CD4-positive, alpha-beta T cell treated with Interleukin-4 for 1 hour (primary cell): ENCODE measurements around the gene DOCK2.
"Not testable (repeated sequence)": the region's sequence is repeated elsewhere in the genome, so short reads cannot be mapped to it uniquely, and the experiment has no call there.

Source experiments
- DNase-seq, 2 donors: peaks; one replicate each; pipeline ENCODE4 v3.0.0-alpha.2; 2020 to 2022

Gene DOCK2

DNA sequence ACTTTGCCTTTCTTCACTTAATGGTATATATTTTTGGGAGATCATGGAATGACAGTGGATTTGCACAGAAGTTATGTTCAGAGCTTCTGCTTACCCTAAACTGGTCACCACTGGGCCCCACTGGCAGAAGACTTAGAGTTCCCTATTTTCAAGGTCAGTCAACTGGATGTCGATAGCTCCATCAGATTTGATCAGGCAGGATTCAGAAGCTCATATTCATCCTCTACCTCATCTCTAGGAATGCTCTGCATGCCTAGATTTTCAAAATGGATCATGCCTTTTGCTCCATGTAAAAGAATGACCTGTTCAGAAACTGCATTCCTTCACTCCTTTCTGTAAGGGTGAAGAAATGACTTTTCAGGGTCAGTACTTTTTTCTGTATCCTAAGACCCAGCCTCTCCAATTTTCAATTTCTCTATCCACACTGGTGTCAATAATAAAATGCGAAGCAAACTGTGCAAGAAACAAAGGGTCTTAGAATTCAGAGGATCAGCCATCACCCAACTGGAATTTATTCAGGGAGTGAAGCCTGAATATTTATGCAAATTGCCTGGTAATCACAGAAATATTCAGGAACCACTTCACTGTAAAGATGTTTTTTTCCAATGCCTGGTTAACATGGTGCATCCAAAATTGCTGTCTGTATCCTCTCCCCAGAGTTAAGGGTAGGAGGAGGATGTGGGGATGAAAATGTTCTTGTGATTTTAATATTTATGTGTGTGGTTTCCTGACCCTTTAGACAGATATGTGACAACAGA is 125.4 kb downstream of the DOCK2 start:
- DNase-seq = no peak

DNA sequence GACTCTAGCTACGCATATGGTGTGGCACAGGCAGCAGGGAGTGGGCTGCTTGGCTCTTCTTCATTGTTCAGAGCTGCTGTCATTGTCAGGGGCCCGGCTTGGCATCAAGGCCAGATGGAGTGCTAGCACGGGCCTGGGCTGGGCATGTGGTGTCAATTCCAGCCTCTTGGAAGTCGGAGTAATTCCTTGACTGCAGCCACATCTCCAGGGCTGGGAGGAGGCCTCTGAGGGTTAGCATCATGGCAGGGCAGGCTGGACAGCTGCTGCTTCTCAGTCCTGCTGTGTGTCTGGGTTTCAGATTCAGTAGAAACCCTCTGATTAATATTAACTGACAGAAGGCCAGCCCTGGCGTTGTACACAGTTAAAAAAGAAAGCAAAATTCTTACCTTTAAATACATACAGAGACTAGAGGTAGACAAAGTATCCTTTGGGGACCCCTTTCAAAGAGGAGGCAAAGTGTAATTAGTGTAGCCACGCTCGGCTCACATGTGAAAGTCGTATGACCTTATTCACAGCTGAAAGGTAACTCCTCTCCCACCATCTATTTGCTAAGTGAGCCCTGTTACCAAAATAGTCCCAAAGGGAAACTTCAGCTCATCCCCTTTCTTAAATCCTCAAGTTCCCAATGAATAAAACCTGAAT is 126.4 kb downstream of the DOCK2 start:
- no peak for DNase-seq

DNA sequence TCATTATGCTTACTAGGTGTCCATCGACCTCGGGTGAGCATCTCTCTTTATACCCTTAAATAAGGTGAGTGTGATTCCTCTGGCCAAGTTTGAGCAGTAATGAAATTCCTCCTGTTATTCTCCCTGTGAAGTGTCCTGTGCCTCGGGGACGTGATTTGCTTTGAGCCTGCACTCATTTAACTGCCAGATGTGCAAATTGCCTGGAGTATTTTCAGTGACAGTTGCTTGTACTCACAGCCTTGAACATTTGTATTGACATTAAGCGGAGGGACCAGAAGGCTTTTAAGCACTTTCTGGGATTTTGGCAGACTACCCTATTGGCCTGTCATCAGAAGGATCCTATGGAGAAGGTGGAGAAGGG is 126.9 kb downstream of the DOCK2 start:
- DNase-seq = no peak

DNA sequence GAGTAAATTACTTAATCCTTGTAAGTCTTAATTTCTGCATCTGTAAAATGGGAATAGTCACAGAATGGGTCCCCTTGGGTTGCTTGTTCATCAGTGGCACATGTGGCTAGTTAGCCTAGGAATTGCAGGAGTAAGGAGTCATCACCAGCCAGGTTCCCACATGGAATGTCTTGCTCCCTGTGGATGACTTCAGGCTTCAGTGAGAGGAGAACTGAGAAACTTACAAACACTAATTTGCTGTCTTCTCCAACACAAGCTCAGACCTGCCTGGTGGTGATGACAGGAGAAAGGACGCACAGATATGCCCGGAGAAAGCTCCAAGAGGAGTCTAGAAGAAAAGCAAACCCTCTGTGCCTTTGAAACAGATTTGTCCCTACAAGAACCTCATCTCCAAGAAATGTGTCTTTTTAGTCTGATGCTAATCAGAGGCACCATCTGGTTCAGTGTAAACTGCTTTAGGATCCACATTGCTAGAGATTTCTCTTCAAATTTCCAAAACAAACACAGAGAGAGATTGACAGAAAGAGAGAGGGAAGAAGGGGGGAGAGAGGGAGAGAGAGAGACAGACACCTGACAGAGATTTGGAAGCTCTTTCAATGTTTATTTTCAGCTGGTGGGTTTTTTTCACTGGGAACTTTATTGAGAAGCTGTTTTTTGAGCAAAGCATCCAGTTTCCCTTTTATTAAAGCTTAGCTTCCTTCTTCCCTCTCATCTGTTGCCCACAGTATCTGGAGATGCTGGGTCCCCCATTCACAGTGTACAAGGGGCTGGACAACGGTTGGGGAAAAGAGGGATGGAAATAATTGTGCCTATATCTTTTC is 128.3 kb downstream of the DOCK2 start:
- DNase-seq = no peak

DNA sequence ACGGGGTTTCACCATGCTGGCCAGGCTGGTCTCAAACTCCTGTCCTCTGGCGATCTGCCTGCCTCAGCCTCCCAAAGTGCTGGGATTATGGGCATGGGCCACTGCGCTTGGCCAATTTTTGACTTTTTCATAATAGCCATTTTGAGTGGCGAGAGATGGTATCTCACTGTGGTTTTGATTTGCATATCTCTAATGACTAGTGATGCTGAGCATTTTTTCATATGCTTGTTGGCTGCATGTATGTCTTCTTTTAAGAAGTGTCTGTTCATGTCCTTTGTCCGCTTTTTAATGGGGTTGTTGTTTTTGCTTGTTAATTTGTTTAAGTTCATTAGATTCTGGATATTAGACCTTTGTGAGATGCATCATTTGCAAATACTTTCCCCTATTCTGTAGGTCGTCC is 129.9 kb downstream of the DOCK2 start:
- not testable (repeated sequence) for DNase-seq

DNA sequence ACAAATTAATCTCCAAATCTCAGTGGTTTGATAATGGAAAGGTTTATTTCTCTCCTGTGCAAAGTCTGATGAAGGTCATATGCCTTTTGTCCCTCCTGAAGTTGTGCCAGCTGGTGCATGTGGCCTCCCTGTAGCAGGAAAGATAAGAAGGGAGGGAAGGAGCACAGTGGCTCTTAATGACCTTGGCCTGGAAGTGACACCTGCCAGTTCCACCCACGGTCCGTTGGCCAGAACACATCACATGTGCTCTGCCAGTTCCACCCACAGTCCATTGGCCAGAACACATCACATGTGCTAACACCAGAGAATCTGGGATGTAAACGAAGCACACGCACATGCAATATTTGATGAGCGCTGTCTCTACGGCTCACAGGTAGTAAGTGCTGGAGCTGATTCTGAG is 130.9 kb downstream of the DOCK2 start:
- no peak for DNase-seq

DNA sequence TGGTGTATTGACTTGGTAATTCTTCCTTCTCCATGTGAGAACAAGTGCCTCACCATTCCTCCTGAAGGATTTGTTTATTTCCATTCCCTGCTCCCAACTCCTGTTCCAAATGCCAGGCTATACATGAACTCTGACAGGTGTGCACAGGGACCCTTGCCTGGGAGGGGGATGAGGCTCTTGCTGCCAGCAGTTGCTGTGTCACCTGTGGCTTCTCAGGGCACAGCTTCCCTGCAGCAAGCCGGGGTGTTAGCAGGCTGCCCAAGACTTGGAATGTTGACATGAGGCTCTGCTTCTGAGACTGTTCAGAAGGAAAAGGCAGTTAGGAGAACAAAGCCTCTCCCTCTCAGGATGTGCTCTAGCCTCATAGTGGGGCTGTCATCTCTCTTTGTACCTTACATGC is 131.3 kb downstream of the DOCK2 start:
- DNase-seq = no peak

DNA sequence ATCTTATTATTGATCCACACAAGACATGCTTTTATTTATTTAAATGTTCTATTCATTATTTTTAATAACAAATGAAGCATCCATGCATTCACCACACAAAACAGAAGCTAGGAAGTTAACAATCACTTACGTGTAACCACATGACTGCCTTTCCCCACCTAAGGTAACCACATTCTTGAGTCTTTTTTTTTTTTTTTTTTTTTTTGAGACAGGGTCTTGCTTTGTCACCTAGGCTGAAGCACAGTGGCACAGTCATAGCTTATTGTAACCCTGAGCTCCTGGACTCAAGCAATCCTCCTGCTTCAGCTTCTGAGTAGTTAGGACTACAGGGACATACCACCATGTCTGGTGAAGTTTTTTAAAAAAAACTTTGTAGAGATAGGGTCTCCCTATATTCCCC is 133.0 kb downstream of the DOCK2 start:
- DNase-seq = no peak

DNA sequence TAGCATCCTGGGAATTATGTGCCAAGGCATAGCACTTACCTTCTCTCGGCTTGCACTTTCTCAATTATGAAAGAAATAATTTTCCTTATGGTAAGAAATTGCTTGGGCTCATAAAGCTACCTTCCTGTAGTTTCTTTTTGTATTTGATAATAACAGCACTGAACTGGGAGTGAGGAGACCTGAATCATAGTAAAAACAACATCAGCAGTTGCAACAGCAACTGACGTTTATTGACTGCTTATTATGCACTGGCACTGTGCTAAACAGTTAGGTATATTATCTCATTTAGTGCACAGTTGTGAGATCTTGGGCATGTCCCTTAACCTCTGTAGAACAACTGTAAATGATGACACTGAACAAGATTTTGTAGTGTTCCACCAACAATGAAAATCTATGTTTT is 135.2 kb downstream of the DOCK2 start:
- DNase-seq = no peak

DNA sequence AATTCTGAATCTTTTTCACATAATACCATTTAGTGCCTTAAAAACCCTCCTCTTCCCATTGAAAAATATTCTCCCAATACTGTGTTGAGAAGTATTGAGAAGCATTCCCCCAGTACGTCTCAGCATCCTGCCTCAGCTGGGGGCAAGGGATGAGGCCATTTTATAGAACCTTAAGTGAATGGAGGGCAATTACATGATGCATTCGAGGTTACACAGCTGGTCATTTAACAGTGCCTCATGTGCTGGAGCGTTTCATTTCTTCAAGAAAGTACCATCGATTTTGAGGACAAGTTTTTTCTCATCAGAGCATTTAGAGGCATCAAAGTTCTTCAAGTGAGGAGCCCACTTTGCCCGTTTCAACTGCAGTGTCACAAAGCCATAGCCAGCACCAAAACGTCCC is 135.6 kb downstream of the DOCK2 start:
- DNase-seq = no peak

DNA sequence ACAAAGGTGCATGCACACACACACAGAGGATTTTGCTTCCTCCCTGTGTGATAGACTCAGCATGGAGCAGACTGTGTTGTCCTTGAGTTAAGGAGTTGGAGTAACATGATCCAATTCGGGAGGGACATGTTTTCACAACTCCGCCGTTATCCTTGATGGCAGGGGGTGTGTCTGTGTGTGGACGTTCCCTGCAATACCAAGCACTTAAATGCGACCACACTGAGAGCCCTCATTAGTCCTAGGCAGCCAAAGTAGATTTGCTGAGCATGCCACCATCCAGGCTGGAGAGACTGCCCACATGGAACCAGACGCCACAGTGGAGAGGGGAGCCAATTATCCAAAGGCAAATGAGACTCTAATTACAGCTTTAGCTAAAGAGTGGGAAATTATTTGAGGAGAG is 140.1 kb downstream of the DOCK2 start:
- no peak for DNase-seq

DNA sequence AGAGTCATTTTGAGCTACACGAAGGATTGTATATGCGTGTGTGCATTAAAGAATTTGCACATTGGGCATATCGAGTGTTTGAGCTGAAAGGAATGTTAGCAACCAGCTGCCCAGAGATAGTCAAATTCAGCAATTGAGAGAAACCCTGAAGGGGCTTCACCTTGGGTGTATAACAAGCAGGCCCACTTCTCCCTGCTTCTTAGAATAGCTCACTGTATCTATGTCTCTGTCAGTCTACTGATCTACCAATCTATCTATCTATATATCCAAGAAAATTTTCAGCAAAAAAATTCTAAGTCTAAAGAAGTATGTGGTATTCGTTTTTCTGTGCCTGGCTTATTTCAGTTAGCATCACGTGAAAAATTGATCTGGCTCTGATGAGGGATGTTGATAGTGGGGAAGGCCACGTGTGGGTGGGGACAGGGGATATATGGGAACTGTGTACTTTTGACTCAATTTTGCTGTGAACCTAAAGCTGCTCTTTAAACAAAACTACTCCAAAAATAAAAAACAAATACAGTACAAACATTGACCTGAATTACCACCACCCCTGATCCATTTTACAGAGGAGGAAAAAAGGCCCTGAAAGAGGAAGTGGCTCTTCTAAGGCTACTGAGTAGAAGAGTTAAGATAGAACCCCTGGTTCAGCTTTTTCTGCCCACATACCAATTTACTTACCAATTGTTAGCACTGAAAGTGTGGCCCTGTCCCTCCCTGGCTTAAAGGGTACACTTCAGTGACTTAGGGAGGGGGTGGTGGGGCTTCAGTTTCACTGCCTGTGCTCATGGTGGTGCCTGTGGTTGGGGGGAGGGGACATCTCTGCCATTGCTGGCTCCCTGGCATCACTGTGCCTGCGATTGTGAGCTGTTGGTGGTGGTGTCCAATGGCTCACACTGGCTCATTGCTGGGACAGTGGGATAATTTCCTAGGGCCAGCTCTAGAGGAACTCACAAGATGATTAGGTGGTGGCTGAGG is 141.8 kb downstream of the DOCK2 start:
- no peak for DNase-seq

DNA sequence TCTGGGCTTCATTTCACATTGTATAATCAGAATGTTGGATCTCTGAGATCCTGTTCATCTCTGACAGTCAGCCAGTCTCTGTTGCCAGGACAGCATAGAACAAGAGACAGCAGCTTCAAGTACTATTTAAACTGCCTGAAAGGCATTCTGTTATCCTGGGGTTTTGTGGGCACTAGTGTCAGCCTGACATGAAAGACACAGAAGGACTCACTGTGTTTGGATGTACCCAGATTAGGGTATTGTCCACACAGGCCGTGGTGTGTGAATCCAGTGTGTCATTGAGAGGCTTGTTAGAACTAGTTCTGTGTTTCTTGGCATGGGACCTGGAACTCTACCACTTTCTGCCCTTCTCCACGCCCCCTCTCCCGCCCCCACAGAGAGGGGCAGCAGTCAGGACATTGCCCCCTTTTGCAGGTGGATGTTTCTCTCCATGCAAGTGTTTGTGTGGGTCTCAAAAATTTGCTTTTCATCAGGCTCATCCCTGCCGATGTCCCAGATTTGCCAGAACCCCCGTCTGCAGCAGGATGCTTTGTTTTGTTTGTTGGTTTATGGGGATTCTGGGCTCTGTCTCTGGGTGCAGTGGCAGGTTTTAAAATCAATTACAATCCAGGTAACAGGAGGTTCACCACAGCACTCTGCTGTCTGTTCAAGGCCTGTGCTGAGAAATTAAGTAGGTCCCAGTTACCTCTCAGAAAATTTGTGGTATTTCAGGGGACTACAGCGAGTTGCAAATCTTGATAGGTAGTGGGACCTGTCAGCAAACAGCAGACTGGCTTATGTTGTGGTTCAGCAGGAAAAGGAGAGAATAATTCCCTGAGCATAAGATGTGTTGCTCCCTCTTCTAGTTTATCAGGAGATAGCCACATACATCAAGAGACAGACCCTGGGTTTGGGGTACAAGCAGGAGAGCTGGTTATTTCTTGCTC is 144.6 kb downstream of the DOCK2 start:
- no peak for DNase-seq

DNA sequence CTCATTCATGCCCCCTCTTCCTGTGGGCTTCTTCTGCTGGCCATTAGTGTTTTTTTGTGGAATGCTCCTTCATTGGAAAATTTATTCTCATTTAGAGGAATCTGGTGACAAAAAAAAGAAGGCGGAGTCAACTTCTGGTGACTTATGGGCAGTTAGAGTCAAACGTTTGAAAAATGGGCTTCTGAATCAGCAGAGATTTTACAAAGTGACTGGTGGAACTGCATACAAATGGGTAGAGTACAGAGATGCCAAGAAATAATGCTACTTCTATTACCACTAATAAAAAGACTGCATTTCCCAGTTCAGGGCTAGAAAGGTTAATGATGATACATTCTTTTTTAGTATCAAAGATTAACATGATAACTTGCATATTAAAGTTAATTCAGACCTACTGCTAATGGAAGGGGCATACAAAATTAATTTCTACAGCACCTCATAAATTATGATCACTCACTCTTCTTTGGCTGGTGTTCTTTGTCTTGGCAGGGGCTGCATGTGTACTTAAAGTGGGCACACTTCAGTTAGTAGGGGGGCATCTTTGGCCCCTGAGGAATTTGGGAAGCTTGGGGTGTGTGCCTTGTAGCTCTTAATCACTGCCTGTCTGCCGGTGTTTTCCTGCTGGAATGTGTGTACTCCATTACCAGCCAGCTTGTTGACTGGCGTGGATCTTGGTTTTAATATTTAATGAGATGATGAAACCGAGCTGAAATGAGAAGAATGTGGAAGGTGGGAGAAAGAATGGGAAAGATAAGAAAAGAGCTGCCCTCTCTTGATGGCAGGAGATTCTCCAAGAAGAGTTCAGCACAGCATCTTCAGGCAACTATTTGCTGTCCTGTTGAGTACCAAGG is 148.9 kb downstream of the DOCK2 start:
- no peak for DNase-seq

DNA sequence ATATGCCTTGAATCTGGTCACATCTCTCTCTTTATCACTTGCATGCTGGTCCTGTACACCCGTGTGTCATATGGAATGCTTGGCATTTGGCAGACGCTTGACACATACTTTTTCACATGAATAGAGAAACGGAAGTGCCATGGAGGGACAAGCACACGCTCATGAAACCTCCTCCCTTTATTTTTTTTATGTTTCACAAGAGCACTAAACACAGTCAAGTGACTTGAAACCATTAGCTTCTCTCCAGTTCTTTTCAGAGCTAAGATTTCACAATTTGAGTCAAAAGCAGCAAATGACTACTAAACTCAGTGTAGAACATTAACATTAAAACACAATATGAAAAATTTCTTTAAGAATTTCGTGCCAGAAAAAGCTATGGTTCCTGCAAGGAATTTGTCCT is 151.1 kb downstream of the DOCK2 start:
- DNase-seq = peak in 1 of 2 donors; percentile 21

DNA sequence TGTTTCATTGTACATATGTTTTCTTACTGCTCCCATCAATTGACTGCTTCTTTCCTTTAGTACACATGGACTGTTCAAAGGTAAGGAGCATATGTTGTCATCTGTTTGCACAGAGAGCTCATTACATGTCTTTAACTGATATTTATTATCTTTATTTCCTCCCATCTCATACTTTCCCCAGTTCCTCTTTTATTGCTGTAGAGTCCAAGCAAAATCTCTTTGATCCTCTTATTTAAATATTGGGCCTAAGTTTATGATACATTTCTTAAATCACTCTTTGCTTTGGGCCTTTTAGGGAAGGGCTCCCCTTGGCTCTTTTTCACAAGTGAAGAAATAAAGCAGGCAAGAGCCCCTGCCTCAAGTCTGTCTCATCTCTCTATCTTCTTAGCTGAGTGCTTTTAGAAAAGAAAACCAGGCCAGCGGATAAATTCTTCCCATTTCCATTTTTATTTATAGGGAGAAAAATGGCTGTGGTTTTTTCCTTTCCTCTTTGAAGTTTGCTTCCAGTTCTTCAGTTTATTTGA is 152.4 kb downstream of the DOCK2 start:
- DNase-seq = no peak

DNA sequence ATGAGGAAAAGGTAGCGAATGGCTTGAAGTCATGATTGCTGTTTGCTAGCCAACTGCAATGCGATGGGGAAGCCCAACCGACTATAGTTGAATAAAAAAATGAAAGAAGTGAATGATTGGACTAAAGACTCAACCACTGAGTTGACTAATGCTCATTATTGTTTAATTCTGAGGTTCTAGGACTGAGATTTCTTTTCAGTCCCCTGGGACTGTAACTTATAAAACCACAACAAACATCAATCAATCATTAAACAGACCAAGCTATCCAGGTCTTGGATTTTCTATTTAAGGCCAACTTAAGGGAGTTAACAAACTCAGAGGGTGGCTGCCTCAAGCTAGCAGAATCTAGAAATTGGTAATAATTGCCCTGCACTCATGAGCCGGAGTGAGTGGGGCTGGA is 154.2 kb downstream of the DOCK2 start:
- DNase-seq = no peak

DNA sequence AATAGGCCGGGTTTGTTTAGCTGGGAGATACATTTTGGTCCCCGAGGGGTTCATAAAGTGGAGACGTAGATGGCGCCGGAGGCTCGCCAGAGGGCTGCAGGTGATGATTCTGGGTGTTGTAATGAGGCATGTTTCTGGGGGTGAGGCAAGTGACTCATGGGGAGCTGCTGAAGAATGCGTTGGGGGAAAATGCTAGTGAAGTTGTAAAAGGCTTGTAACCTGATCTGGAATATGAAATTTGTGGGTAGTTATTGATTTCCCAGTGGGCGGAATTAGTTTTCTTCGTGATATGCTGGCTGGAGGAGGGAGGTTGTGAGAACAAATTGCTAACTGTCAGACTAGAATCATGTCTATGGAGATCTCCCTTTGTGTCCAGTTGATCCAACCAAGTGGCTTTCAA is 158.3 kb downstream of the DOCK2 start:
- DNase-seq = no peak

DNA sequence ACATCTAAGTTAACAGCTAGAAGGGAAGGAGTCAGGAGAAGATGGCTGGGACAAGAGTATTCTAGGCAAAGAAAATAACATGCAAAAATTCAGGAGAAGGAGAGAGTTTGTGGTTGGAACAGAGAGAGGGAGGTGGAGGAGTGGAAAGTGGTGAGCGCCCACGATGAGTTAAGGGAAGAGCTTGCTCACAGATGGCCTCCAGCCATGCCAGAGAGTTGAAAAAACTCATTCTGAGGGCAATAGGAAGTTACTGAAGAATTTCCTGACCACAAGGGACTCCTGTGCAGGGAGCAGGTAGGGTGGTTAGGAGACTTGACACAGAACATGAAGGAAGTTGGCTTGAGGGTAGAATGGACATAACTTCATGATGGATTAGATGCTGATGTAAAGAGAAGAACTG is 159.7 kb downstream of the DOCK2 start:
- no peak for DNase-seq

DNA sequence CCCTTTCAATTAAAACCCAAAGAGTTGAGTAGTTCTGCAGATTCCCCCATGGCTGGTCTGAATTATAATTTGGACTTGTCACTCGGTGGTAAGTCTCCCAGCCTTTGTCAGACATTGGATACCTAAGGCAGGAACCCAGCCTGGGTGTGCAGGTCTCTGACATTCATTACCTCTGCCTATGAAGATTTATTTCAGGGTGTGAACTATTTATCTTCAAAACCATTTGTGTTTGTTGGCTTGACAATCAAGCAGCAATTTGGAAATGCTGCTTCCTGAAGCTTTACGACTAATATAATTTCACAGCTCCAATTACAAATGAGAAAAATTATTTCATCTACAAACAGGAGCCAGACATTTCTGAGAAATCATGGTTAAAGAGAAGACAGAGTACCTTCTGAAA is 160.5 kb downstream of the DOCK2 start:
- DNase-seq = no peak
